Smooth muscle cell (in vitro differentiated cells): ENCODE data around the gene AKAP10. TPM values are rescaled to one million over a fixed set of nuclear protein-coding genes. Genes with fewer than 3 reads are reported as not detected.

Experiments used
- DNase-seq: peaks from one replicate; lab custom pipeline; 2025; ENCODE audit not compliant: unreplicated experiment; lab: John Stamatoyannopoulos, UW
- H2AFZ ChIP-seq: fragments of 200-600 bp; sonication (generic); 2 replicates; pipeline ENCODE4 v1.6.0; 2016; ENCODE audit warnings: antibody characterized with exemption, low read depth, mild to moderate bottlenecking
- H3F3A ChIP-seq: fragments of 200-600 bp; sonication (generic); 2 replicates; pipeline ENCODE4 v1.6.0; 2017; ENCODE audit warnings: antibody characterized with exemption, low read depth
- H3K27ac ChIP-seq: fragments of 200-600 bp; sonication (generic); 2 replicates; pipeline ENCODE4 v1.5.1; 2016; ENCODE audit warnings: low read depth, mild to moderate bottlenecking
- H3K27me3 ChIP-seq: fragments of 200-600 bp; sonication (generic); 2 replicates; pipeline ENCODE4 v1.6.1; 2016; ENCODE audit warnings: low read depth, mild to moderate bottlenecking
- H3K36me3 ChIP-seq: fragments of 200-600 bp; sonication (generic); 2 replicates; pipeline ENCODE4 v1.5.1; 2016; ENCODE audit warnings: low read depth
- H3K4me1 ChIP-seq: fragments of 200-600 bp; sonication (generic); 2 replicates; pipeline ENCODE4 v1.5.1; 2016; ENCODE audit warnings: low read depth
- H3K4me2 ChIP-seq: fragments of 200-600 bp; sonication (generic); 2 replicates; pipeline ENCODE4 v1.6.0; 2016; ENCODE audit warnings: mild to moderate bottlenecking
- H3K4me3 ChIP-seq: fragments of 200-600 bp; sonication (generic); 2 replicates; pipeline ENCODE4 v1.5.1; 2016; ENCODE audit warnings: mild to moderate bottlenecking
- H3K79me2 ChIP-seq: fragments of 200-600 bp; sonication (generic); 2 replicates; pipeline ENCODE4 v1.6.0; 2016; ENCODE audit warnings: low read depth, mild to moderate bottlenecking
- H3K9ac ChIP-seq: fragments of 200-600 bp; sonication (generic); 2 replicates; pipeline ENCODE4 v1.6.0; 2016; ENCODE audit warnings: low read depth
- H3K9me3 ChIP-seq: fragments of 200-600 bp; sonication (generic); replicated peaks from 2 replicates; pipeline ENCODE4 v1.5.1; 2016; ENCODE audit warnings: low read depth
- H4K20me1 ChIP-seq: fragments of 200-600 bp; sonication (generic); 2 replicates; pipeline ENCODE4 v1.6.0; 2016; ENCODE audit warnings: low read depth
- CTCF ChIP-seq: fragments of 200-600 bp; sonication (generic); IDR thresholded peaks from 2 replicates; pipeline ENCODE4 v1.5.1; 2017; ENCODE audit warnings: borderline replicate concordance, mild to moderate bottlenecking, antibody characterized with exemption; ENCODE audit not compliant: insufficient read depth, poor library complexity, severe bottlenecking
- WGBS: methylation state at CpG from one replicate; pipeline ENCODE4 v1.1.7; 2016; ENCODE audit warnings: low lambda C conversion rate; 5-methylcytosine and 5-hydroxymethylcytosine counted together
- polyA plus RNA-seq: library from polyadenylated mRNA; unstranded; fragments of >200 nt; fragmentation: Nextera tagmentation; extraction: Ambion mirVana; gene quantifications from 2 replicates; pipeline ENCODE4 v1.2.1, GENCODE V29; 2016
- total RNA-seq: library from RNA; depleted of rRNA; stranded (reverse); fragments of >200 nt; gene quantifications from 2 replicates; pipeline ENCODE4 v1.2.3, GENCODE V29; 2014

AKAP10 gene
- total and polyA plus RNA-seq, 2 experiments from 2014 or later, result 23.7 to 28.4 TPM

- Histone ChIP-seq H3K4me2 (no peak overlapping the region), H3F3A (no peaks in the 10 kb centered on the region), H3K27me3 (no peaks in the 10 kb centered on the region), H3K79me2 (peaks cover 63% of the 10 kb centered on the region), H2AFZ (no peak overlapping the region), H3K9me3 (no peaks in the 10 kb centered on the region), H3K27ac (no peak overlapping the region), H3K9ac (no peak overlapping the region), H3K4me3 (no peak overlapping the region), H3K4me1 (no peaks in the 10 kb centered on the region), H4K20me1 (peaks cover 73% of the 10 kb centered on the region), H3K36me3 (peaks cover 5% of the 10 kb centered on the region)
- WGBS, result 98% methylated on average over 20 of the region's 20 CpGs
- no peak for TF ChIP-seq CTCF
- no peak for DNase-seq
Observed at GRCh38 chr17:19946921-19947320, 30.7 kb downstream of the AKAP10 start.

- H4K20me1 ChIP-seq, result peaks cover 91% of the 10 kb centered on the region
- peaks cover 59% of the 10 kb centered on the region for H3K79me2 ChIP-seq
- TF ChIP-seq CTCF, result no peak
- peaks cover 3% of the 10 kb centered on the region for H3F3A ChIP-seq
- peaks cover 5% of the 10 kb centered on the region for H3K36me3 ChIP-seq
- DNase-seq, result no peak
- H3K9me3 ChIP-seq, result no peaks in the 10 kb centered on the region
- H3K4me2 ChIP-seq, result no peak overlapping the region
- no peaks in the 10 kb centered on the region for H3K27me3 ChIP-seq
- no peak overlapping the region for H3K4me3 ChIP-seq
- WGBS, result 92% methylated on average over 2 of the region's 2 CpGs
- no peak overlapping the region for H2AFZ ChIP-seq
- peaks cover 4% of the 10 kb centered on the region for H3K4me1 ChIP-seq
- no peak overlapping the region for H3K27ac ChIP-seq
- no peak overlapping the region for H3K9ac ChIP-seq
Observed at GRCh38 chr17:19945009-19945626, 32.5 kb downstream of the AKAP10 start.

- Histone ChIP-seq H3K4me2 (no peak overlapping the region), H3K4me1 (peaks cover 4% of the 10 kb centered on the region), H3F3A (peaks cover 3% of the 10 kb centered on the region), H2AFZ (no peak overlapping the region), H3K27ac (no peak overlapping the region), H3K36me3 (peaks cover 5% of the 10 kb centered on the region), H4K20me1 (peaks cover 91% of the 10 kb centered on the region), H3K27me3 (no peaks in the 10 kb centered on the region), H3K79me2 (peaks cover 44% of the 10 kb centered on the region), H3K4me3 (no peak overlapping the region), H3K9ac (no peak overlapping the region), H3K9me3 (no peaks in the 10 kb centered on the region)
- TF ChIP-seq CTCF, result no peak
- no peak for DNase-seq
Observed at GRCh38 chr17:19943599-19943998, 34.0 kb downstream of the AKAP10 start.

DNA sequence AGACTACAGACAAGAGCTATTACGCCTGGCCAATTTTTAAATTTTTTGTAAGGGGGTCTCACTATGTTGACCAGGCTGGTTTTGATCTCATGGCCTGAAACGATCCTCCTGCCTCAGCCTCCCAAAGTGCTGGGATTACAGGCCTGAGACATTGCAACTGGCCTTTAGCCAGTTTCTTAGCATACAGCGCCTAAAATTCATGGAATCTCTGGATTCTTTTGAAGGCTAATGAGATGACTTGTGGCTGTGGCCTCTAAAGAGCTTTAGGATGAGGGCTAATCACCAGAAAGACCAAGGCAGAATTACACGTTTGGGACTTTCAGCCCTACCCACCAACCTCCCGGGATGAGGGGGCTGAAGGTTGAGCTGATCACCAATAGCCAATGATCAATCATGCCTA is 34.6 kb downstream of the AKAP10 start:
- Histone ChIP-seq H3K4me3 (no peak overlapping the region), H3F3A (peaks cover 3% of the 10 kb centered on the region), H3K79me2 (peaks cover 41% of the 10 kb centered on the region), H3K27ac (no peak overlapping the region), H4K20me1 (peaks cover 87% of the 10 kb centered on the region), H2AFZ (no peak overlapping the region), H3K9ac (no peak overlapping the region), H3K9me3 (no peaks in the 10 kb centered on the region), H3K36me3 (peaks cover 5% of the 10 kb centered on the region), H3K4me2 (no peak overlapping the region), H3K27me3 (no peaks in the 10 kb centered on the region), H3K4me1 (peaks cover 4% of the 10 kb centered on the region)
- no peak for DNase-seq
- no peak for TF ChIP-seq CTCF
- WGBS, result 66% methylated on average over 5 of the region's 5 CpGs
